HepG2 (cell line): ENCODE results near the gene FGF9. TPM values are rescaled to one million over a fixed set of nuclear protein-coding genes. Genes with fewer than 3 reads are reported as not detected.

ENCODE experiments used
- ATAC-seq: fragments of 200-7000 bp; cut with Tn5 transposase; 3 replicates; pipeline ENCODE4 v1.9.1; 2020; ENCODE audit warnings: mild to moderate bottlenecking, moderate library complexity
- BruUV-seq: library from RNA; stranded (reverse); fragments of 400-500 nt; replicated peaks from 2 replicates; lab custom pipeline; 2021; lab: Mats Ljungman, UMichigan
- CTCF ChIA-PET: fragments of 300-600 bp; formaldehyde crosslinking; extraction: SDS; loops from one replicate; lab custom pipeline; 2021; ENCODE audit warnings: low total read pairs, inconsistent platforms, low intra/inter-chr PET ratio; lab: Yijun Ruan, JAX
- POLR2A ChIA-PET: fragments of 350-600 bp; sonication (Branson Sonifier 250); formaldehyde crosslinking; loops from one replicate; lab custom pipeline; 2020; ENCODE audit warnings: antibody characterized with exemption, inconsistent platforms; lab: Yijun Ruan, JAX
- DNase-seq: peaks from one replicate; pipeline ENCODE4 v3.0.0-alpha.2; 2015; ENCODE audit warnings: low spot score
- FAIRE-seq: peaks from 3 replicates; lab custom pipeline; 2011; peaks lifted over from hg19 to GRCh38; lab: Jason Lieb, UNC
- H2AFZ ChIP-seq: one replicate; pipeline ENCODE4 v1.6.1; 2011; ENCODE audit warnings: low read length, inconsistent platforms
- H3K27ac ChIP-seq: fragments of 300-600 bp; 3 replicates; pipeline ENCODE4 v1.8.0; 2011; ENCODE audit warnings: mixed run types, mild to moderate bottlenecking, mixed read lengths, low read length, inconsistent platforms; ENCODE audit not compliant: insufficient read depth; ENCODE audit errors: extremely low read length
- H3K27me3 ChIP-seq, 2 experiments: fragments of 200-600 bp in 1 of 2; 2 replicates in 1 of 2; 3 replicates in 1 of 2; pipeline versions ENCODE4 v1.6.0 to v1.8.0; 2011; ENCODE audit warnings: low read length in 2 of 2, mild to moderate bottlenecking in 2 of 2, moderate library complexity in 2 of 2, inconsistent platforms in 1 of 2; ENCODE audit not compliant: insufficient read depth in 2 of 2, control insufficient read depth in 1 of 2
- H3K36me3 ChIP-seq, 2 experiments: fragments of 200-600 bp in 1 of 2; replicated peaks in 1 of 2; 2 replicates in 1 of 2; 3 replicates in 1 of 2; pipeline versions ENCODE4 v1.5.1 to v1.8.0; 2011; ENCODE audit warnings: low read length in 2 of 2, inconsistent platforms in 1 of 2; ENCODE audit not compliant: insufficient read depth in 2 of 2, control insufficient read depth in 1 of 2
- H3K4me1 ChIP-seq: 2 replicates; pipeline ENCODE4 v1.5.1; 2012; ENCODE audit warnings: low read length, inconsistent platforms; ENCODE audit not compliant: insufficient read depth
- H3K4me2 ChIP-seq: 2 replicates; pipeline ENCODE4 v1.6.0; 2011; ENCODE audit warnings: low read depth, low read length, inconsistent platforms
- H3K4me3 ChIP-seq, 3 experiments: fragments of 200-600 bp in 1 of 3; sonication (generic), shearing (Covaris generic) in 1 of 3; replicated peaks in 1 of 3; 2 replicates each; pipeline ENCODE4 v1.5.1; 2011 to 2016; ENCODE audit warnings: low read length in 3 of 3, inconsistent platforms in 2 of 3, low read depth in 2 of 3, mild to moderate bottlenecking in 2 of 3, control low read depth in 1 of 3, mixed read lengths in 1 of 3; ENCODE audit not compliant: insufficient read depth in 1 of 3
- H3K79me2 ChIP-seq: one replicate; pipeline ENCODE4 v1.6.1; 2011; ENCODE audit warnings: low read length, inconsistent platforms; ENCODE audit not compliant: insufficient read depth
- H3K9ac ChIP-seq: 2 replicates; pipeline ENCODE4 v1.6.0; 2011; ENCODE audit warnings: mild to moderate bottlenecking, low read depth, low read length, inconsistent platforms; ENCODE audit not compliant: insufficient read depth
- H3K9me3 ChIP-seq: 2 replicates; pipeline ENCODE4 v1.5.1; 2012; ENCODE audit warnings: mild to moderate bottlenecking, low read length
- H4K20me1 ChIP-seq: 2 replicates; pipeline ENCODE4 v1.6.0; 2011; ENCODE audit warnings: inconsistent platforms, mild to moderate bottlenecking, low read length, moderate library complexity; ENCODE audit not compliant: insufficient read depth
- ATM ChIP-seq: fragments of 450-650 bp; IDR thresholded peaks from 2 replicates; pipeline ENCODE4 v1.7.1; 2017; ENCODE audit warnings: mild to moderate bottlenecking, borderline replicate concordance
- BRD4 ChIP-seq: sonication (generic); formaldehyde crosslinking; IDR thresholded peaks from 2 replicates; pipeline ENCODE4 v1.4.0; 2020; ENCODE audit warnings: missing genetic modification reagents
- TCF12 ChIP-seq, 2 experiments: fragments of 450-650 bp in 1 of 2; sonication (generic) in 1 of 2; formaldehyde crosslinking in 1 of 2; IDR thresholded peaks; 2 replicates each; pipeline versions ENCODE4 v1.6.1 to v1.8.0; 2017 to 2022; ENCODE audit warnings: antibody characterized with exemption in 1 of 2, mild to moderate bottlenecking in 1 of 2, missing genetic modification reagents in 1 of 2, moderate library complexity in 1 of 2
- ZNF12 ChIP-seq: sonication (generic); formaldehyde crosslinking; IDR thresholded peaks from 2 replicates; pipeline ENCODE4 v1.5.0; 2020; ENCODE audit warnings: missing genetic modification reagents
- ZNF180 ChIP-seq: sonication (generic); formaldehyde crosslinking; IDR thresholded peaks from 2 replicates; pipeline ENCODE4 v1.4.0; 2020; ENCODE audit warnings: low read depth, missing genetic modification reagents, borderline replicate concordance
- ZNF33A ChIP-seq: sonication (generic); formaldehyde crosslinking; IDR thresholded peaks from 2 replicates; pipeline ENCODE4 v1.5.1; 2020; ENCODE audit warnings: missing genetic modification reagents, mild to moderate bottlenecking, moderate library complexity, borderline replicate concordance
- ZNF446 ChIP-seq: sonication (generic); formaldehyde crosslinking; IDR thresholded peaks from 2 replicates; pipeline ENCODE4 v1.5.0; 2020; ENCODE audit warnings: mild to moderate bottlenecking, missing genetic modification reagents
- ZNF496 ChIP-seq: sonication (generic); formaldehyde crosslinking; IDR thresholded peaks from 2 replicates; pipeline ENCODE4 v1.8.1; 2023; ENCODE audit warnings: mild to moderate bottlenecking, moderate library complexity, missing genetic modification reagents; ENCODE audit not compliant: insufficient replicate concordance
- ZNF777 ChIP-seq: sonication (generic); formaldehyde crosslinking; IDR thresholded peaks from 2 replicates; pipeline ENCODE4 v1.4.0; 2020; ENCODE audit warnings: missing genetic modification reagents
- ZNF879 ChIP-seq: sonication (generic); formaldehyde crosslinking; IDR thresholded peaks from 2 replicates; pipeline ENCODE4 v1.8.1; 2023; ENCODE audit warnings: missing genetic modification reagents
- WGBS: methylation state at CpG from one replicate; pipeline ENCODE4 v1.1.6; 2017; ENCODE audit warnings: low lambda C conversion rate; 5-methylcytosine and 5-hydroxymethylcytosine counted together
- in situ Hi-C: cut with HindIII; loops from 2 replicates; pipeline ENCODE4 v1.10.0; 2017; ENCODE audit warnings: low pct_unique_long_range_greater_than_20kb; ENCODE audit not compliant: extremely low pct_ligation_motif_present
- intact Hi-C: fragments of 100-400 bp; cut with micrococcal nuclease; formaldehyde crosslinking; loops from one replicate; pipeline ENCODE4 v1.10.0; 2022; ENCODE audit not compliant: unreplicated experiment
- polyA plus RNA-seq, 8 experiments: library from polyadenylated mRNA; depleted of rRNA in 3 of 8; stranded (reverse) in 7 of 8; unstranded in 1 of 8; fragments of >200 nt; fragmentation: Illumina TruSeq in 4 of 8; extraction: Trizol in 4 of 8; gene quantifications; 2 replicates each; pipeline versions ENCODE4 v1.2.1 to v1.2.3, GENCODE V29; 2011 to 2016; ENCODE audit warnings: low read depth in 4 of 8, missing spikeins in 1 of 8, mixed read lengths in 1 of 8; ENCODE audit not compliant: insufficient read depth in 1 of 8
- total RNA-seq, 5 experiments: library from RNA; depleted of rRNA; stranded (reverse); fragments of >200 nt; fragmentation: Illumina TruSeq; extraction: Trizol; gene quantifications; 2 replicates each; pipeline ENCODE4 v1.2.3, GENCODE V29; 2016; ENCODE audit warnings: low read depth in 1 of 5
- TF ChIP-seq, protein P1 (sequence below): sonication (generic); formaldehyde crosslinking; IDR thresholded peaks from 2 replicates; pipeline ENCODE4 v1.5.1; 2020; ENCODE audit warnings: missing genetic modification reagents, mild to moderate bottlenecking, borderline replicate concordance
- TF ChIP-seq, protein P2 (sequence below): sonication (generic); formaldehyde crosslinking; conservative IDR thresholded peaks from 2 replicates; pipeline ENCODE4 v1.4.0; 2020; ENCODE audit warnings: missing genetic modification reagents
- TF ChIP-seq, protein P3 (sequence below), 2 experiments: fragments of 450-650 bp in 1 of 2; sonication (generic) in 1 of 2; formaldehyde crosslinking in 1 of 2; IDR thresholded peaks; 2 replicates each; pipeline versions ENCODE4 v1.6.1 to v1.8.0; 2016 to 2022; ENCODE audit warnings: antibody characterized with exemption in 1 of 2, mild to moderate bottlenecking in 1 of 2, missing genetic modification reagents in 1 of 2

FGF9 gene
- total and polyA plus RNA-seq, 2 of the 13 experiments (the other 11 are each of a cell fraction or from before 2014, with no cell fraction given): not detected

DNA sequence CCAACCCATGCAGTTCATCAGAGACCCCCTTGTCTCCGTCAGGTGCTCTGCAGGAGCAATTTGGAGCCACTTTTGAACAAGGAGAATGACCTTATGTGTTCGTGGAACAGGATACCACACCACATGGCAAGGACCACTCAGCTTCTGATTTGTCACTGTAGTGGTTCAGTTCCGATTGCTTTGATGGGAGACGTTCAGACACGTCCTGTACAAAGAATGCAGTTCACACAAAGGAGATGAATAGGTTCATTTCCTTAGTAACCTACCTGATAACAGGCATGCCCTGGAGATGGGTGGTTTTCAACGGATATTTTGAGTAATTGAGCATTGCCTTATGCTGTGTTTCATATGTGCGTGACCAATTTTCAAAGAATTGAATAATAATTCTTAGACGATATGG lies 17.2 kb downstream of the FGF9 start:
- in situ Hi-C loops (no loop called here), intact Hi-C loops (no loop called here)
- no peaks in the 10 kb centered on the region for H3K9me3 ChIP-seq
- no peaks in the 10 kb centered on the region for H3K36me3 ChIP-seq
- ATAC-seq: no peak
- no TSS peak for BruUV-seq
- H2AFZ ChIP-seq: no peak overlapping the region
- no peak for DNase-seq
- no peaks in the 10 kb centered on the region; the same call in 1 of the 2 replicates for H4K20me1 ChIP-seq
- WGBS: 26% methylated on average over 6 of the region's 8 CpGs
- H3K79me2 ChIP-seq: no peaks in the 10 kb centered on the region
- H3K27me3 ChIP-seq: peaks cover 0 to 27% of the 10 kb centered on the region in 2 experiments; a peak in 3 of 5 replicates
- ChIA-PET CTCF (no interaction called here), POLR2A (no interaction called here)
- no peak for FAIRE-seq
- H3K9ac ChIP-seq: no peak overlapping the region
- no peak overlapping the region for H3K4me2 ChIP-seq
- no peaks in the 10 kb centered on the region for H3K4me1 ChIP-seq
- H3K27ac ChIP-seq: no peak overlapping the region
- no peak overlapping the region for H3K4me3 ChIP-seq
- TF ChIP-seq ZNF496 (CRISPR knock-in tag) (no peak), ZNF33A (CRISPR knock-in tag) (no peak), ZNF879 (no peak), ZNF446 (no peak), ZNF180 (CRISPR knock-in tag) (no peak), TCF12 (IDR thresholded peaks at IDR 0.05) (no peak), TCF12 (CRISPR knock-in tag; IDR thresholded peaks at IDR 0.05) (no peak), ATM (no peak), ZNF12 (CRISPR knock-in tag) (no peak), BRD4 (CRISPR knock-in tag) (no peak), ZNF777 (CRISPR knock-in tag) (no peak)
- TF ChIP-seq, protein P1, sequence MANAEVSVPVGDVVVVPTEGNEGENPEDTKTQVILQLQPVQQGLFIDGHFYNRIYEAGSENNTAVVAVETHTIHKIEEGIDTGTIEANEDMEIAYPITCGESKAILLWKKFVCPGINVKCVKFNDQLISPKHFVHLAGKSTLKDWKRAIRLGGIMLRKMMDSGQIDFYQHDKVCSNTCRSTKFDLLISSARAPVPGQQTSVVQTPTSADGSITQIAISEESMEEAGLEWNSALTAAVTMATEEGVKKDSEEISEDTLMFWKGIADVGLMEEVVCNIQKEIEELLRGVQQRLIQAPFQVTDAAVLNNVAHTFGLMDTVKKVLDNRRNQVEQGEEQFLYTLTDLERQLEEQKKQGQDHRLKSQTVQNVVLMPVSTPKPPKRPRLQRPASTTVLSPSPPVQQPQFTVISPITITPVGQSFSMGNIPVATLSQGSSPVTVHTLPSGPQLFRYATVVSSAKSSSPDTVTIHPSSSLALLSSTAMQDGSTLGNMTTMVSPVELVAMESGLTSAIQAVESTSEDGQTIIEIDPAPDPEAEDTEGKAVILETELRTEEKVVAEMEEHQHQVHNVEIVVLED (CRISPR knock-in tag): no peak
- TF ChIP-seq, protein P2, sequence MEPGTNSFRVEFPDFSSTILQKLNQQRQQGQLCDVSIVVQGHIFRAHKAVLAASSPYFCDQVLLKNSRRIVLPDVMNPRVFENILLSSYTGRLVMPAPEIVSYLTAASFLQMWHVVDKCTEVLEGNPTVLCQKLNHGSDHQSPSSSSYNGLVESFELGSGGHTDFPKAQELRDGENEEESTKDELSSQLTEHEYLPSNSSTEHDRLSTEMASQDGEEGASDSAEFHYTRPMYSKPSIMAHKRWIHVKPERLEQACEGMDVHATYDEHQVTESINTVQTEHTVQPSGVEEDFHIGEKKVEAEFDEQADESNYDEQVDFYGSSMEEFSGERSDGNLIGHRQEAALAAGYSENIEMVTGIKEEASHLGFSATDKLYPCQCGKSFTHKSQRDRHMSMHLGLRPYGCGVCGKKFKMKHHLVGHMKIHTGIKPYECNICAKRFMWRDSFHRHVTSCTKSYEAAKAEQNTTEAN (CRISPR knock-in tag): no peak
- TF ChIP-seq, protein P3, sequence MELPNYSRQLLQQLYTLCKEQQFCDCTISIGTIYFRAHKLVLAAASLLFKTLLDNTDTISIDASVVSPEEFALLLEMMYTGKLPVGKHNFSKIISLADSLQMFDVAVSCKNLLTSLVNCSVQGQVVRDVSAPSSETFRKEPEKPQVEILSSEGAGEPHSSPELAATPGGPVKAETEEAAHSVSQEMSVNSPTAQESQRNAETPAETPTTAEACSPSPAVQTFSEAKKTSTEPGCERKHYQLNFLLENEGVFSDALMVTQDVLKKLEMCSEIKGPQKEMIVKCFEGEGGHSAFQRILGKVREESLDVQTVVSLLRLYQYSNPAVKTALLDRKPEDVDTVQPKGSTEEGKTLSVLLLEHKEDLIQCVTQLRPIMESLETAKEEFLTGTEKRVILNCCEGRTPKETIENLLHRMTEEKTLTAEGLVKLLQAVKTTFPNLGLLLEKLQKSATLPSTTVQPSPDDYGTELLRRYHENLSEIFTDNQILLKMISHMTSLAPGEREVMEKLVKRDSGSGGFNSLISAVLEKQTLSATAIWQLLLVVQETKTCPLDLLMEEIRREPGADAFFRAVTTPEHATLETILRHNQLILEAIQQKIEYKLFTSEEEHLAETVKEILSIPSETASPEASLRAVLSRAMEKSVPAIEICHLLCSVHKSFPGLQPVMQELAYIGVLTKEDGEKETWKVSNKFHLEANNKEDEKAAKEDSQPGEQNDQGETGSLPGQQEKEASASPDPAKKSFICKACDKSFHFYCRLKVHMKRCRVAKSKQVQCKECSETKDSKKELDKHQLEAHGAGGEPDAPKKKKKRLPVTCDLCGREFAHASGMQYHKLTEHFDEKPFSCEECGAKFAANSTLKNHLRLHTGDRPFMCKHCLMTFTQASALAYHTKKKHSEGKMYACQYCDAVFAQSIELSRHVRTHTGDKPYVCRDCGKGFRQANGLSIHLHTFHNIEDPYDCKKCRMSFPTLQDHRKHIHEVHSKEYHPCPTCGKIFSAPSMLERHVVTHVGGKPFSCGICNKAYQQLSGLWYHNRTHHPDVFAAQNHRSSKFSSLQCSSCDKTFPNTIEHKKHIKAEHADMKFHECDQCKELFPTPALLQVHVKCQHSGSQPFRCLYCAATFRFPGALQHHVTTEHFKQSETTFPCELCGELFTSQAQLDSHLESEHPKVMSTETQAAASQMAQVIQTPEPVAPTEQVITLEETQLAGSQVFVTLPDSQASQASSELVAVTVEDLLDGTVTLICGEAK (IDR thresholded peaks at IDR 0.05): no peak
- TF ChIP-seq, protein P3 (CRISPR knock-in tag; IDR thresholded peaks at IDR 0.05): no peak
